Cardiac fibroblast (primary cell): Measurements from ENCODE around the gene TNIP1.

Experiments
- DNase-seq, 2 donors: peaks; one replicate each; pipeline versions ENCODE4 v3.0.0 to v3.0.0-alpha.2; 2010; ENCODE audit warnings: low read depth in 2 of 2
- H3K4me3 ChIP-seq, 2 donors: replicated peaks in 1 of 2; 1 replicate in 1 of 2; 2 replicates in 1 of 2; pipeline ENCODE4 v1.5.1; 2011; ENCODE audit warnings: low read depth in 2 of 2, low read length in 2 of 2, mild to moderate bottlenecking in 2 of 2, moderate library complexity in 1 of 2
- CTCF ChIP-seq: IDR thresholded peaks from one replicate; pipeline ENCODE4 v1.5.1; 2011; ENCODE audit warnings: low read depth, mild to moderate bottlenecking, low read length, inconsistent platforms

The TNIP1 gene

DNA sequence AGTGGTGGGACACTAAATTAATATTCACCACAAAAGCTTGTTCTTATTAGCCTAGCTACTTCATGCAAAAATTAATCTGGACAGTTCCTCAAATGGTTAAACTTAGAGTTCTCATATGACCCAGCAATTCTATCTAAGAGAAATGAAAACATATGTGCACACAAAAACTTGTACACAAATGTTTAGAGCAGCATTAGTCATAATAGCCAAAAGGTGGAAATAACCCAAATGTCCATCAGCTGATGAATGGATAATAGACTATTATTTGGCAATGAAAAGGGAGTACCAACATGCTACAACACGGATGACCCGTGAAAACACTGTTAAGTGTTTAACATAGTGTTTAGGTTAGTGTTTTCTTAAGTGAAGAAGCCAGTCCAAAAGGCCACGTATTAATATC, 32.8 kb upstream of the TNIP1 start:
- DNase-seq, result no peak
- H3K4me3 ChIP-seq, result no peak overlapping the region
- TF ChIP-seq CTCF, result no peak

- H3K4me3 ChIP-seq, result no peak overlapping the region
- DNase-seq, result no peak
- no peak for TF ChIP-seq CTCF
These were observed 30.2 kb upstream of the TNIP1 start for GRCh38 chr5:151110992-151111391.

DNA sequence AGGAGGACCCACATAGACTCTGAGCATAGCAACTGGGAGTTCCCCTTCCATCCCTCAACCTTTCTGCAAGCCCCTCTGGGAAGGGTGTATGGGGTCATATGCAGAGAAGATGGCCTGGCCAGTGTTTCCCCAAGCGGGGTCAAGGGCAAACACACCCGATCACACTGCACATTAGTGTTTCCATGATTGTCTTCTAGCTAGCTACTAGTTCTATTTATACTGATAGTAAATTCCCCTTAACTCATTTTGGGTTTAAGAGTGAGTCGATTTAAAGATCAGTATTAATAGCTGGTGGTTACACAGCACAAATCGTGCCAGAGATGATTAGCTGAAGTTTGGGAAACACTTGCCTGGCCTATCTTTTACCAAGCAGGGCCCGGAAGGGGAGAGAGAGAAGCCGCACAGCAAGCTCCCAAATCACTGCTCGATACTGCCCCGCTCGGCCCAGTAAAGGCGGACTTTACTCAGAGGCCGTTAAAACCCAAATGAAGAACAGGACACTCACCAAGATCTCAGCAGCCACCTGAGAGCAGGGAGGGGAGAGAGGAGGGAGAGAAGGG, 29.4 kb upstream of the TNIP1 start:
- TF ChIP-seq CTCF, result no peak
- DNase-seq, result no peak
- H3K4me3 ChIP-seq, result no peak overlapping the region

GRCh38 chr5:151108566-151108965, 27.7 kb upstream of the TNIP1 start:
- DNase-seq, result peak in 1 of 2 donors; percentile 21

DNA sequence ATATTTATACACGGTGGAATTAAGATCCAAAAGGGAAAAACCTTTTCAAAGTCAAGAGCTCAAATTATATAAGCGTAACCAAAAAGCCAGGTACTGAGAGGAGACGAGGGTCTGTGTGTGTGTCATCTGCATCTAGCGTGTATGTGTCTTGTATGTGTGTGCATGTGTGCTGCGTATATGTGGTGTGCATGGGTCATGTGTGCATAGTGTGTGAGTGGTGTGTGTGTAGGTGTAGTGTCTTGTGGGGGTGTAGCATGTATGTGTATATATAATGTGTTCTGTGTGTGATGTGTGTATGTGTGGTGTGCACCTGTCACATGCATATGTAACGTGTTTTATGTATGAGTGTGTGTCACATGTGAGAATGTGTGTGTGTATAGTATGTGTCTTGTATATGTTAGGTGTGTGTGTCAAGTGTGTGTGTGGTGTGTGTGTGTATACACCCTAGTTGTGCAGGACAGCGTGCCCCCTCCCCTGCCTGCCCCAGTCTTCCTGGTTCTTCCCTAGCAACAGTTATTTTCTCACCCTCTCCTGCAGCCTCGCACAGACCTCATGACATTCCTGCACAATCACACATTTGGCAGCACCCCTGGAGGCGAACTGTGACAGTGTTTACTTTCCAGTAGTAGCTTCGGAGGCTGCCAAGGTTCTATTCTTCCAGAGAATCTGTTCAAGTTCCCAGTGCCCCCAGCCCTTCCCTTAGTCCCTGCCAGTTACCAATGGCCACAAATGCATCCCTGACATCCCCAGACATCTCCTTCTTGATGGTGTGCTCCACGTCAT, 27.1 kb upstream of the TNIP1 start:
- H3K4me3 ChIP-seq, result no peak overlapping the region
- TF ChIP-seq CTCF, result no peak
- DNase-seq, result peak; percentile 39 to 75

More at GRCh38 chr5:151108566-151108965, 27.7 kb upstream of the TNIP1 start:
- no peak overlapping the region for H3K4me3 ChIP-seq
- TF ChIP-seq CTCF, result no peak

DNA sequence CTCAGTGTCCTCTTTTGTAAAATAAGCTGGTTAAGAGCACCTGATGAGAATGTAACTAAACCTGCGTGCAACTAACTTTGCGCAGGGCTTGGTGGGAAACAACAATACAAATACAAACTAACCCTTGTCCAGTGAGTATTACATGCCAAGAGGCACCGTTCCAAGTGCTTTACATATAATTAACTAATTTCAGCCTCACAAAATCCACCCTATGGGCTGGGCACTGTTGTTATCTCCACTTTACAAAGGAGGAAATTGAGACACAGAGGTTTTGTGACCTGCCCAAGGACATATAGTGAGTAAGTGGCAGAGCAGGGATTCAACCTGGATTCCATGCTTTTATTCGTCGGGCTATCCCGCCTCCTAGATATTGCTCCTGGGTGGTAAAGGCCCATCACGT, 26.2 kb upstream of the TNIP1 start:
- H3K4me3 ChIP-seq, result no peak overlapping the region
- TF ChIP-seq CTCF, result no peak
- DNase-seq, result no peak
